AG20443 (cell line): ENCODE data around the gene DDB1.

ENCODE experiments used
- DNase-seq: peaks from one replicate; pipeline ENCODE4 v3.0.0; 2012; ENCODE audit warnings: low spot score, mixed read lengths

The DDB1 gene

DNA sequence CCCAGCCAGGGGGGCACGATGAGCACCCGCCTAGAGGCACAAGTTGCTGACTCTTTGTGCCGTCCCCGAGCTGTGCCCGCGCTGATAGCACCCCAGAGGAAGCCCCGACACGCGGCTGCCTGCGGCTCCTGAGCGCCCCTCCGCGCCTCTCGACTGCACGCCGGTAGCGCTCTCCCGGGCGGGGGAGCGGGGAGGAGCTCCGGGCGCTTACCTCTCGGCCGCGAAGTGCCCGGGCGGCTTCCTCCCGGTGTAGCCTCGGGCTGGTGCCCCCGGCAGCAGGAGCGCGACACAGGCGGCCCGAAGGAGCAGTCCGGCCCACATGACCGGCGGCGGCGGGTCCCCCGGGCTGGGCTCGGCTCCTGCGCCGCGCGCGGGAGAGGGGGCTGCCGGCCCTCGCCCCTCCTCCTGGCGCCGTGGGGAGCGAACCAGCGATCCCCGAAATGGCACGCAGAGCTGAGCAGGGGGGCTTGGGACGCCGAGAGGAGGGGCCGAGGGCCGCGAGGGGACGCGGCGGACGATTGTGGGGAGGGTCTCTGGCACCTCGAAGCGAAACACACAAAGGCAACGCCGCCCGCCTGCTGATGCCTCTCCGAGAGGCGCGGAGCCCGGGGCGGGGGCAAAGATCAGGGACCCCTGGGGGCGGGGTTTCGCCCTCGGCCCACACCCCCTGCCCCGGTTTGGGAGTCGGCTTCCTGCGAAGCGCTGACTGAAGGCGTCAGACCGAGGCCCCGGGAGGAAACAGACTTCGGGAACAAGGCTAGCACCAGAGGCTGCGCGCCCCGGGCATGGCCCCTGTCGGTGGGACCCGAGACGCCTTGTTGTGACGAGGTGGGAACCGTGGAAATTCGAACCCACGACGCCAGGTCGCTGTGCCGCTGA lies 37.9 kb downstream of the DDB1 start, which contains the start of gene VWCE:
Gene VWCE, minus strand, starts transcription at position 600 of the 879 bp plus-strand sequence. Its CDS starts 279 bp downstream, at position 321.
- peak; percentile 80 for DNase-seq

DNA sequence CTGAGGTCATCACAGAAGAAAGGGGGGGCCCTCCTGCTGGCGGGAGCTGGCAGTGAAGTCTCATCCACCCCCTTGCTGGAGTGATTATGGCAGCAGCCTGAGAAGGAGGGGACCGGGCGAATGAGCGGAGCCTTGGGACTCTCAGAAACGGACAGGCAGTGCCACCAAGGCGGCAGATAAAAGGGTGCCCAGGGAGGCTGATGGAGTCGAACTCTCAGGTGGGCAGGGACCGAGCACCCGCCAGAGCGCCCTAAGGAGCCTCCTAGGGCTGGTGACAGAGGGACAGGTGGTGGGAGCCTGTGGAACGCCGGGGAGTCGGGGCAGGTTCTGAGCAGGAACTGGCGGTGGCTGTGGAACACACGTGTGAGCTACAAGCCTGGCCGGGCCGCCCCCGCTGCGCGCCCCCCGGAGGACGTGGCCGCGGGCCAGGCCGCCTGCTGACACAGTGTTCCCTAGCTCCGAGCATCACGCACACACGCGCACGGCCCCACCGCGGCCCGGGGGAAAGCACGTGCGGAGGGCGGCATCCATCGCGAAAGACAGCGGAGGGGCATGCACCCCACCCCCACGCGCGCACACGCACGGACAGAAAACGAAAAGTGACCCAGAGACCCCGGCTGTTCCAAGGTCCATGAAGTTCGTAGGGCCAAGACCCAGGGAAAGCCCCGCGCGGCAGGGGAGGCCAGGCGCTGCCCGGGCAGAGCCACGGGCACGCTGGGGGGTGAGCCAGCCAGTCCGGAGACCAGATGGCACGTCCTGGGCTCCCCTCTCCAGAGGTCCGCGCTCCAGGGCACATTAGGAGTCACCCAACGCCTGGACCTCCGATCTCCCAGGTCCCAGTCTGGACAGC lies 38.8 kb downstream of the DDB1 start:
- DNase-seq, result peak; percentile 69

DNA sequence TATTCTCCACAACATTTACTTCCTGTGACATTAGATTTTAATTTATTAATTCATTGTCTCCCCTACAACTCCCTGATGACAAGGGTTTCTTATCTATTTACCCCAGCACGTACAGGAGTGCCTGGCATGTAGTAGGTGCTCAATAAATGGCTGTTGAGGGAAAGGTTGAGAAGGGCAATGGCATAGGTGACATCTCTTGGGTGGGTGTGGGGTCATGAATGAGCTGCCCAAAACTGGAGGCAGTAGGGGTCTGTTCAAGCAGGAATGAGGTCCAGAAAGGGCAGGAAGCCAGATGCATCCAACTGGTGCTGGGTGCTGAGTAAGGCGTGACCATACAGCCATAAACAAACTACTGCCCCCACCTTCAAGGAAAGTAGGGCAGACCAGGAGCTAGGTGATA lies 40.5 kb downstream of the DDB1 start:
- no peak for DNase-seq

DNA sequence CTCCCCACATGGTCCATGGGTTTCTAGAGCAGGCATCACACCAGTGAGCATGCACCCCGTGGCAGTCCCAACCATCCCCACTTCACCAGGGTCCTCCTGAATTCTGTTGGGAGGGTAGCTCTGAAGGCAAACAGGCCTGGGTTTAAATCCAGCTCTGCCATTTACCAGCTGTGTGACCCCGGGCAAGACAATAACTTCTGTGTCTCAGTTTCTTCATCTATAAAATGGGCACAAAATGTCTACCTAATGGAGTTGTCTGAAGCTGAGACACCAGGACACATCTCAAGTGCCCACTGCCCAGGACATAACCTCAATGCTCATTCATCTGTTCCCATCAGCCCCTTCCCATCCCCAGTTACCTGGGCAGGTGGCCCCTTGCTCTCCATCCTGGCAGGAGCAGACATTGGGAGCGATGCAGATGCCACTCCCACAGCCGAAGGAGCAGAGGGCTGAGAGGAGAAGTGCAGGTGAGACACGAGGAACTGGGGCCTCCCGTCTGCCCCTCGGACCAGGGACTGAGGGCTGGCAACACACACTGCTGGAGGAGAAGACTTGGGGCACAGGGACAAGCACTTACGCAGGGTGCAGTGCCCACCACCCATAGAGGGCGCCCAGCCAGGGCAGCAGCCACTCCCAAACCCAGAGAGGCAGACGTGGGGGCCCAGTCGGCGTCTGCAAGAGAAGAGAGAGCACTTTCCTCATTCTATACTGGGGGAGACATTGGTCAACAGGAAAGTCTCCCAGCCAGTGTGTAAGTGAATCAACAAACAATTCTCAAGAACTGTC lies 41.8 kb downstream of the DDB1 start:
- DNase-seq, result no peak

DNA sequence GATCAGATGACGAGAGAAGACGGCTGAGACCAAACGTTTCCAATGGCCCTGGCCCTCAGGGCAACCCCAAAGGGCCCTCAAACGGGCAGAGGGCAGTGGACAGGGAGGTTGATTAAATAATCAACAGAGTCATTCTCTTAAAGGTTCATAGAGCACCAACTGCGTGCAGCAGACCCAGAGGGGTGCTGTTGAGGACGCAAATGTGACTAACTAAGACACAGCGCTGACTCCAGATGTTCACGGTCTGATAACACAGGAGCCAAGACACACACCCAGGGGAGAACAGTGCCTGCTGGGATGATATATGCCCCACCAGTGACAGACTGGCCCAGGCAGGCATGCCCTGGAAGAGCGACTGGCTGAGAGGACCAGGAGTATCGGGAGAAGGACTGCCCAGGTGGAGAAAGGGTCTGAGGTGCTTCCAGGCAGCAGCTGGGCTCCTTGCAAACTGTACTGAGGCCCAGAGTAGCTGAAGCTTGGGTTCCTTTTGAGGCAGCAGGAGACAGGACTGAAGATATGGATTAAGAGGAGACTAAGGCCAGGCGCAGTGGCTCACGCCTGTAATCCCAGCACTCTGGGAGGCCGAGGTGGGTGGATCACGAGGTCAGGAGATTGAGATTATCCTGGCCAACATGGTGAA lies 45.4 kb downstream of the DDB1 start:
- no peak for DNase-seq

DNA sequence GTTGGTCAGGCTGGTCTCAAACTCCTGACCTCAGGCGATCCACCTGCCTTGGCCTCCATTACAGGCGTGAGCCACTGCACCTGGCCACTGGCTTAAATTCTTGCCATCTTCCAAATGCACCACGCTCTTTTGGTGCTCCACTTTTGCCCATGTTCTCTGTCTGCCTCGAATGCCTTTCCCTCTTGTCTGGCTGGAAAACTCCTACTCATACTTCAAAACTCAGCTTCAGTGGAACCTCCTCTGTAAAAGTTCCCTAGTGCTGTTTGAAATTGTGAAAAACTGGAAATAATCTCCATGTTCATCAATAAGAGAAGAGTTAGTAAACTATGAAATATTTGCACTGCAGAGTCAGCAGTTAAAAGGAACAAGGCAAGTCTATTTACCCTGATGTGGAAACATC lies 49.3 kb downstream of the DDB1 start:
- no peak for DNase-seq

DNA sequence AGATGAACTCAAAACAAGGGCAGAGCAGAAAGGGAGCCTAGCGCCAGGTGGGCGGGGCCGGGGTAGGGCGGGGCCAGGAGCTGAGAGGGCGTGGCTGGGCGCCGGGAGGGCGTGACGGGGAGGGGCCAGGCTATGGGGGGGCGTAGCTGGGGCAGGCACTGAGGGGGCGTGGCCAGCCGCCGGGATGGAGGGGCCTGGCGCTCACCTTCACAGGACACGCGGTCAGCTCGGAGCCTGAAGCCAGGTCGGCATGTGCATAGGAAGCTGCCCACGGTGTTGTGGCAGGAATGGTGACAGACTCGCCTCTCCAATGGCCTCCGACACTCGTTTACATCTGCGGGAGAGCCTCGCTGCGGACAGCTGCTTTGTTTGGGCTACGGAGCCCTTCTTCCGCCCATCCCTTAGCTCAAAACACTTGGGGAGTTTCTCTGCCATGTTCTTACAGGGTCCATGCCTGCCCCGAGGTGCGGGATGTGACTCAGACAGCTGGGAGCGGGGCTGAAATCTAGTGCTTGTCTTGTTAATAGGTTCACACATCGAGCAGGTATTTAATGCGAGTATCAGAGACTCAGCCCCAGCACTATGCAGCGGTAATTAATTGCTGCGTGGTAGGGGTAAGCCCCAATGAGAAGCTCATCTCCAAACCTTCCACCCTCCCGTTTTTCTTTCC lies 51.2 kb downstream of the DDB1 start:
- peak; percentile 72 for DNase-seq

DNA sequence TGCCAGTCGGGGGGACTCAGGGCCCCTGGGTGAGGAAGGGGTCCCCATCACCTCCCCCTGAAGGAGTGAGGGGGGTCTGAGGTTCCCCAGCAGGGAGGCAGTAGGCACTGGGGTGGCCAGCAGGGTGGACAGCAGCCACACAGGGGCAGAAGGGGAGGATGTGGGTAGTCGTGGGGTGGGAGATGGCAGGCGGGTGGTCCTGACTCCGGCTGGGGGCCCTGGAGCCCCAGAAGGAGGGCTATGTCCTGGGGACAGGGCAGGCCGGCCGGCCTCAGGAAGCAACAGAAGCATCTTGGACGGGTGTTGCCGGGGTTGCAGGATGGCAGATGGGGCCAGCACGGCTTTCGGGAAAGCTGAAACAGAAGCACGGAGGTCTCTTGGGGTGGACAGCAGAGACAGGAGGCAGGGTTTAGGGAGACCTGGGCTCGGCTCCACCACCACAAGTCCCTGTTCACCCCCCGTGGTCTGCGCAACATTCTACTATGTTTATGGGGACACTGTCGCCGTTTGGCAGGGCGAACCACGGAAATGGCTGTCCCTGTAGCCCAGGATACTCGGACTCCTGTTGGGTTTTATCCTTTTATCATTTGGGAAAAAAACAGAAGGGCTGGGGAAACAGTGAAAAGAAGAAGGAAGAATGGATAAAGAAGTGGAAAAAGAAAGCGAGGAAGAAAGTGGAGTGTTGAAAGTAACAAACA lies 51.9 kb downstream of the DDB1 start:
- DNase-seq, result no peak

DNA sequence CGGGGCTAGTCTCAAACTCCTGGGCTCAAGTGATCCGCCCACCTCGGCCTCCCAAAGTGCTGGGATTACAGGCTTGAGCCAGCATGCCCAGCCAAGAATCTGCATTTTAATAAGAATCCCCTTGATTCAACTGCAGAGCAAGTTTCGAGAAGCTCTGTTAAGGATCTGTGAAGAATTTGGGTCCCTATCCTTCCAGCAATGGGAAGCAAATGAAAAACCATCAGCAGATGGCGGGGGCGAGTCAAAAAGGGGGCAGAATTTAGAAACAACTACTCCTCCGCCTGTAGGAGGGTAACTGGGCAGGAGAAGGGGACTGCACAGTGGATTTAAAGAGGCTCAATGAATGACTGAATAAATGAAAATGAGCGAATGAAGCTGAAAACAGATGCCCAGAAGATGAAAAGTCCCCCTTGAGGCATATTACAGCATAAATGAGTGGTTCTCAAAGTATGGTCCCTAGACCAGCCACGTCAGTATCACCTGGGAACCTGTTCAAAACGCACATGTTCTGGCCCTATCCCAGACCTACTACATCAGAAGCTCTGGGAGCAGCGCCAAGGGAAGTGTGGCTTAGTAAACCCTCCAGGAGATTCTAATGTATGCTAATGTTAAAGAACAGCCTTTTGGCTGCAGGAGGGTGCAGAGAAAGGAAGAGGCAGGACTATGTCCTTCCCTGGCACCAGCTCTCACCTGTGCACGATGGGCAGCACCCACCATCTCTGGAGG lies 52.8 kb downstream of the DDB1 start:
- DNase-seq, result no peak

DNA sequence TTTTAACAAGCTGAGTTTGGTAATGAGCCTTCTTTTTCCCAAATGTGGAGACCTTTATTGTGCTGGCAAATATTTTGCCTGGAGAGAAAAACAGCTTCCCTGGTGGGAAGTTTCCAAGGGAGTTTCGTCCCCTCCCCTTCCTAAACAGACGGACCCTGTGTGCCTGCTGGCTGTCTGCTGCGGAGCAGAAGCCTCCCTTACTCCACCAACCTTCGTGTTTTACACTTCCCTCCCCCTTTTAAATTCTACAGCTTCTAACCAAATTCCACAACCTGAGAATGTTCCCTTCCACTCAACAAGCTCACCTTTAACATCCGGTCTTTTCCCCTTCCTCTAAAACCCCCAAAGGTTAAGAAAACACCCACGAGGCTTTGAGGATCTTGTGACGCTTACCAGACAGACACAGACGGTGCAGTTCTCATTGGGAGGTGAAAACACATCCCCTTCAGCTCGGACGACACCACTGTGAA lies 54.9 kb downstream of the DDB1 start:
- DNase-seq, result no peak

DNA sequence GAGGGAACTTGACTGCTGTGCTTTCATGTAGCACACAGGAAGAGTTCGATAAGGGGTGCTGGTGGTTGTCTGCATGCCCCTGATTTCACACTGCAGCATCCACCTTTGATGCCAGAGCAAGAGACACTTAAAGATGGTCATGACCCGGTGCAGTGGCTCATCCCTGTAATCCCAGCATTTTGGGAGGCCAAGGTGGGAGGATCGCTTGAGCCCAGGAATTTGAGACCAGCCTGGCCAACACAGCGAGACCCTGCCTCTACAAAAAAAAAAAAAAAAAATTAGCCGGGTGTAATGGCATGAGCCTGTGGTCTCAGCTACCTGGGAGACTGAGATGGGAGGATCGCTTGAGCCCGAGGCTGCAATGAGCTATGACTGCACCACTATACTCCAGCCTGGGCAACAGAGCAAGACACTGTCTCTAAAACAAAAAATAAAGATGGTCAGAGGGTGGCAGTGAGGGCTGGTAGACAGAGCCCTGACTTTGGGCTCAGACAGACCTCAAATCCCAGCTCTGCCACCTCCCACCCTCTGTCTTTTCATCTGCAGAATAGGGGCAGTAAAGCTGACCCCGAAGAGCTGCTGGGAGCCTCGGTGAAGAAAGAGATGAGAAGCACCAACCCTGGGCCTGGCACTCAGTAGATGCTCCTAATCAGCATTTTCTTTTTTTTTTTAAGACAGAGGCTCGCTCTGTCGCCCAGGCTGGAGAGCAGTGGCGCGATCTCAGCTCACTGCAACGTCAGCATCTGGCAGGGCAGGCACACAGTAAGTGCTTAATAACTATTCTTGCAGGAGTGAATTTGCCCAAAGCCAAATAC lies 55.5 kb downstream of the DDB1 start:
- no peak for DNase-seq

DNA sequence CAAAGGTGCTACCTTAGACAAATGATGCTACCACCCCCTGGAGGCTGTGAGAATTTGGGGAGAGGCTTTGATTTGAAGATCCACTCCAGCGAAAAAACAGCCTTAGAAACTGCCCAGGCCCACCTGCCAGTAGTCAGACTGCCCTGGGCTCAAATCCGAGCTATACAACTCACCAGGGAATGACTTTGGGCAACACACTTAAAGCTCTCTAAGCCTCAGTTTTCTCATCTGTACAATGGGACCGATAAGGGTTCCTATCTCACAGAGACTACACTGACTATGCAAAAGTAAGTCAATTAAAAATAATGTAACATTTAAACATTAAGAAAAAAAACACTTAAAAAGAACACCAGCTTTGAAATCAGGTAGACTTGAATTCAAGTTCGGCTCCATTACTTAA lies 57.7 kb downstream of the DDB1 start:
- no peak for DNase-seq

DNA sequence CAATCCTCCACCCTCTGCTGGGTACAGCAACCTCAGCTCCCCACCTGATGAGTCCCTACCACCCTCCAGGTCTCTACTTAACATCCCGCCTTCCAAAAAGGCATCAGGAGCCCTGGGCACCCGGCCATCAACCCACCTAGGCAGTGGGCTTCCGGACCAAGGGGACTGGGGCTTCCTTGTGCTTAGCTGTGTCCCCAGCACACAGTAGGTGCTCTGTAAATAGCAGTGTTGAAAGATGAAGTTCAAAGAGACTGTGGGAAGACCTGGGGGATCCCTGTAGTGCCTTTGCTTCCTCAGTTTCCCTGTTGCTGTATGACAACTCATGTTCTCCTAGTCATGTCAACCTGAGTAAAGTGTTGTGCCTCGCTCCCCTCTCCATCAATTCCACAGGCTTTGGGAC lies 58.8 kb downstream of the DDB1 start:
- DNase-seq, result no peak

DNA sequence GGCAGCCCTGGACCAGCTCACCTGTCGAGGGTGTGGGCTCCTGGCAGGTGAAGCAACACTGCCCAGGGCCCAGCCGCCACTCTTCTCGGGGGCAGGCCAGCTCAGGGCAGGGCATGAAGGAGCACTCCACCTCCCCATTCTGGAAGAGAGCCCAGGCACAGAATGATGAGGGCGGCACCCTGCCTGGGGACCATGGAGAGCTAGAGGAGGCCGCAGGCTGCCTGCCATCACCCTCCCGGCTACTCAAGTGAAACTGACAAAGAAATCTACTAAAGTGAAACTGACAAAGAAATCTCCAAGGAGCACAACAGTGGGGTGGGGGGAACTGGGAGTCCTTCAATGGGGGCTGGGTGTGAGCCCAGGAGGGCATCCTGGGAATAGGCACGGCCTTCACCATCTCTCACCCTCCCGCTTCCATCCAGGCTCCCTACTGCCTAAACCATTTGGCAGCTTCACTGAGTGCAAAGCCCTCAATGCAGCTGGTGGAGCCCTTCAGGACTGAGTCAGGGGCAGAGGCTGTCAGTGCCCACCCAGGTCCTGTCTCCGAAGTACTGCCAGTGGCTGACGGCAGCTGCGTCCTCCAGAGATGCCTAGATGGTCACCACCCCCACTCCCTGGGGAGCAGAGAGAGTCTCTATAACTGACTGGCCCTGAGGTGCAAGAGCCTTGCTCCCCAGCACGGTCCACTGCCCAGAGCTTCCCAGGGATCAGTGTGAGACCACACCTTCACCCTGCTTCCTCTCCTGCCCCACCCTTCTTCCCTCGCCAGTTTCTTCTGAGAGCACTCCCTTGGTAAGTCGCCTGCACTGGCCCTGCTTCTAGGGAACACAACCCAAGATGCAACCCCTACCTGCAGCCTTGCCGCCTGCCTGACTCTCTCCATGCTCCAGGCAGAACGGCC lies 59.5 kb downstream of the DDB1 start:
- peak; percentile 35 for DNase-seq

DNA sequence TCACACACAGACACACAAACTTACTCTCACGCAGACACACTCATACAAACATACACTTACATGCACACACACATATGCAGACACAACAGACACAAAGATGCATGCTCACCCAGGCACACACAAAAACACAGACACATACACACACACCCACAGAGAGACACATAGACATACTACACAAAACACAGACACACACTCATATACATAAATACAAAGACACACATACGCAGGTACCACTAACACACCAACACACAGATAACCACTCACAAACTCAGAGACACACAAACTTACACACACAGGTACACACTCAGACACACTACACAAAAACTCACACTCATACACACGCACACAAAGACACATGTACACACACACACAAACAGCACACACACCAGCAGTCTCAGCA lies 60.2 kb downstream of the DDB1 start:
- no peak for DNase-seq

DNA sequence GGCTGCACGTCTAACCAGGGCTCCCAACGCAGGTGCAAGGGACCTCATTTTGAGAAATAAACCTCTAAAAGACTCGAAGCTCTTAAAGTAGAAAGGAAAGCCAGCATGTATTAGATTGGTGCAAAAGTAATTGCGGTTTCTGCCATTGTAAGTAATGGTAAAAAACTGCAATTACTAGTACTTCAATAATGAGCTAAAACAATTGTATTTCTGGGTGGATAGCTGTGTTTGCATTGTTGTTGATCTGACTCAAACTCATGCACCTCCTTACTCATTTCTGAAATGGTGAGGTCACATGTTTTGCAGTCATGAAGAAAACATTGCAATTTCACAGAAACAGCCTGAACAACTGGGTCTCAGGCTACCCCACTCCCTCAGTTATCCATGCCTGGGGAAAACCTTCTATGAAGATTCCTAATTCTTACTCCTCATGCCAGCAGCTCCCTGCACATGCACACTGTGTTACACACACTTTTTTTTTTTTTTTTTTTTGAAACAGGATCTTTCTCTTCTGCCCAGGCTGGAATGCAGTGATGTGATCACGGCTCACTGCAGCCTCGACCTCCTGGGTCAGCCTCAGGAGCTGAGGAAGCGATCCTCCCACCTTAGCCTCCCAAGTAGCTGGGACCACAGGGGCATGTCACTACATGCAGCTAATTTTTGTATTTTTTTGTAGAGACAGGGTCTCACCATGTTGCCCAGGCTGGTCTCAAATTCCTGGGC lies 62.4 kb downstream of the DDB1 start:
- DNase-seq, result peak; percentile 81

DNA sequence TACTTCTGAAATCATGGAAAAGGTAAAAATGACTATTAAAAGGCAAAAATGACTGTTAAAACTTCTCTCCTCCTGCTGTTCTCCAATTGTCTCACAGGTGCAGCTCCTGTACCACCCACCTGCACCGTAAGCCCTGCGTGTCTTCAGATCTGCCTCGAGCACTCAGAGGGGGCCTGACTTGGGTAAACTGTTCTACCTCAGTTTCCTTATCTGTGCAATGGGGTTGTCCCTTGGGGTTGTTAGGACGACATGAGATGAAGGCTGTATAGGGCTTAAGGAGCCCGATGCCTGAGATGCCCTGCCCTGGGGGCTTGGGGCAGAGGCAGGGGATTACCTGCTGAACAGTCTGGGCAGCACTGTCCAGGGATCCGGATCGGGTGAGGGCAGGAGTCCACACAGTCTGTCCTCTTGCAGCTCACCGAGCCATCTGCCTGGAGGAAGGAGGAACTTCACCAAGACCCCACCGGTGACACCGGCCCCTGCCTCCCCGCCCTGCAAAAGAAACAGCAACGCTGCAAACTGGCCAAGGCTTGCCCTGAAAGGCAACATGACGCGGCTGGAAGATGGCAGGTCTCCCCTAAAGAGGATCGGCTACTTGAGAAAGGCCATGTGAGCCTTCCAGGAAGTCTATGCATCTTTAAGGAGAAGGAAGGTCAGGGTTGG lies 64.2 kb downstream of the DDB1 start:
- no peak for DNase-seq
